ENCODE data around the gene RPS24. TPM values are rescaled to one million over a fixed set of nuclear protein-coding genes. Genes with fewer than 3 reads are reported as not detected.

RPS24 gene
- total RNA-seq, 1 donor from 2014 or later = 5,046 TPM

DNA sequence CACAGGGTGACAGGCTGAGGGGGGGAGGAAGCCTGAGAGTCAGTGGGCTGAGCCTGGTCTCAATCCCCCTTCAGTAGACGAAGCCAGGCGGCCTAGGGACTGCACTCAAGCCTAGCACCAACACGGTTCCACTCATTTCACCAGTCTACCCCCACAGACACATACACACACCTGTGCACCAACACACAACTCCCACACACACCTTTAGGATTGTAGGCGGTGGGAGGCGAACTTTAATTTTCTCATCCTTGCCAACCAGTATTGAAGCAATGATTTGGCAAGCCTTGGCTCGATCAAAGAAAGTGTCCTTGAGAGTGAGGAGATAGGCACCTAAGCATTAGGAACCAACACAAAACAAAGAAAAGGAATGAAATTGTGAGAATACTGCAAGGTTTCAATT is 24.0 kb upstream of the RPS24 start:
- no peak for FAIRE-seq
- no peak for TF ChIP-seq CTCF (IDR thresholded peaks at IDR 0.05; ENCODE audit: insufficient read depth, low read length, severe bottlenecking)
- H3K36me3 ChIP-seq (ENCODE audit: control insufficient read depth, insufficient read depth, low read length) = peaks cover 21% of the 10 kb centered on the region

DNA sequence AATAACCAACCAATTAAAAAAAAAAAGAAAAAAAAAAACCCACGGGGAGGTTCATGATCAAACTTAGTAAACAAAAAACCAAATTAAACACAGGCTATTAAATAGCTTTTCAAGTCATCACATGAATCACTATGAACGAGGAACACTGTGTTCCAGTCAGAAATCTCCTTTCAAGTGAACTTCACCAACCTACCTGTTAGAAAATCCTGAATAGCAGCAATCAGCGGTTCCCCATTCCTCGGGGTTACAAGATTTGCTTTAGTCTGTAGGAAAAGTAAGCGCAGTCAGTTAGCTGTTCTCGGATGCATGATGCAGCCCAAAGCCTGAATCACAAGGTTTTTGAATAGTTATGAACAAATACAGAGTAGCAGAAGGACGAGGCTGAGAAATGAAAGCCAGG is 23.4 kb upstream of the RPS24 start:
- Histone ChIP-seq H3K36me3 (ENCODE audit: control insufficient read depth, insufficient read depth, low read length) (peaks cover 20% of the 10 kb centered on the region), H3K4me3 (ENCODE audit: low read depth, low read length) (no peak overlapping the region), H3K27me3 (ENCODE audit: control insufficient read depth, insufficient read depth, low read length) (no peaks in the 10 kb centered on the region)
- no peak for TF ChIP-seq CTCF (IDR thresholded peaks at IDR 0.05; ENCODE audit: insufficient read depth, low read length, severe bottlenecking)
- DNase-seq (ENCODE audit: low read depth) = no peak
- FAIRE-seq = no peak

More for the DNA sequence above, 24.0 kb upstream of the RPS24 start:
- no peak for DNase-seq (ENCODE audit: low read depth)
- Histone ChIP-seq H3K27me3 (ENCODE audit: control insufficient read depth, insufficient read depth, low read length) (no peaks in the 10 kb centered on the region), H3K4me3 (ENCODE audit: low read depth, low read length) (no peak overlapping the region)

DNA sequence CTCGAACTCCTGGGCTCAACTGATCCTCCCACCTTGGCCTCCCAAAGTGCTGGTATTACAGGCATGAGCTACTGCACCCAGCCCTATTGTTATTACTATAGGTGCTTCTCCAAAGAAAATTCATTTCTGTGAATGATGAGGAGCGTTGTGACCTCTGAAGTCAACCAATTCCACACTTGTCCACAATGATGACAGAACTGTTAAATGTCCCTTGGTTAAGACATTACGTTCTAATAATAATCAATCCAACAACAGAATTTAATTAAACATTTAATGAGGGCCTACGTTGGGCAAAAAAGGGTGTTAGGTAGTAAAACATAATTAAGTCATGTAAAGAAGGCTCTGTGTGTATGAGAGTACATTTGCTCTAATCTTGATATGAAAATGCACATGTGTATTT is 22.6 kb upstream of the RPS24 start:
- DNase-seq (ENCODE audit: low read depth) = no peak
- TF ChIP-seq CTCF (IDR thresholded peaks at IDR 0.05; ENCODE audit: insufficient read depth, low read length, severe bottlenecking) = no peak
- H3K4me3 ChIP-seq (ENCODE audit: low read depth, low read length) = no peak overlapping the region
- no peaks in the 10 kb centered on the region for H3K27me3 ChIP-seq (ENCODE audit: control insufficient read depth, insufficient read depth, low read length)
- peaks cover 21% of the 10 kb centered on the region for H3K36me3 ChIP-seq (ENCODE audit: control insufficient read depth, insufficient read depth, low read length)
- FAIRE-seq = no peak

- no peak for DNase-seq (ENCODE audit: low read depth)
- Histone ChIP-seq H3K4me3 (ENCODE audit: low read depth, low read length) (no peak overlapping the region), H3K27me3 (ENCODE audit: control insufficient read depth, insufficient read depth, low read length) (no peaks in the 10 kb centered on the region), H3K36me3 (ENCODE audit: control insufficient read depth, insufficient read depth, low read length) (peaks cover 29% of the 10 kb centered on the region)
- TF ChIP-seq CTCF (IDR thresholded peaks at IDR 0.05; ENCODE audit: insufficient read depth, low read length, severe bottlenecking) = no peak
- no peak for FAIRE-seq
These were observed 20.1 kb upstream of the RPS24 start for GRCh38 chr10:78013564-78013963.

GRCh38 chr10:78015546-78015945 is 18.1 kb upstream of the RPS24 start:
- H3K4me3 ChIP-seq (ENCODE audit: low read depth, low read length) = no peak overlapping the region
- no peak for FAIRE-seq
- no peaks in the 10 kb centered on the region for H3K27me3 ChIP-seq (ENCODE audit: control insufficient read depth, insufficient read depth, low read length)
- DNase-seq (ENCODE audit: low read depth) = no peak
- H3K36me3 ChIP-seq (ENCODE audit: control insufficient read depth, insufficient read depth, low read length) = peaks cover 21% of the 10 kb centered on the region
- no peak for TF ChIP-seq CTCF (IDR thresholded peaks at IDR 0.05; ENCODE audit: insufficient read depth, low read length, severe bottlenecking)

DNA sequence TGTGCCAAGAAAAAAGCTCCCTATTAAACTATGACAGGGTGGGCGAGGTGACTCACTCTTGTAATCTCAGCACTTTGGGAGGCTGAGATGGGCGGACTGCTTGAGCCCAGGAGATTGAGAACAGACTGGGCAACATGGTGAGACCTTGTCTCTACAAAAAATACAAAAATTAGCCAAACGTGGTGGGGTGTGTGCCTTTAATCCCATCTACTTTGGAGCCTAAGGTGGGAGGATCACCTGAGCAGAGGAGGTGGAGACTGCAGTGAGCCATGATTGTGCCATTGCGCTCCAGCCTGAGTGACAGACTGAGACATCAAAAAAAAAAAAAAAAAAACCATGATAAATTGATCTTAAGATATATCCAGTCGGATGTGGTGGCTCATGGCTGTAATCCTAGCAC is 15.8 kb upstream of the RPS24 start:
- DNase-seq (ENCODE audit: low read depth) (no peak), FAIRE-seq (no peak)
- TF ChIP-seq CTCF (IDR thresholded peaks at IDR 0.05; ENCODE audit: insufficient read depth, low read length, severe bottlenecking) = no peak
- H3K27me3 ChIP-seq (ENCODE audit: control insufficient read depth, insufficient read depth, low read length) = no peaks in the 10 kb centered on the region
- H3K4me3 ChIP-seq (ENCODE audit: low read depth, low read length) = no peak overlapping the region
- peaks cover 26% of the 10 kb centered on the region for H3K36me3 ChIP-seq (ENCODE audit: control insufficient read depth, insufficient read depth, low read length)

Measured in bronchial epithelial cell (primary cell).